HG03060 (cell line): Measurements from ENCODE around the gene TIAL1.

Experiments
- ATAC-seq: cut with Tn5 transposase; IDR thresholded peaks from one replicate; pipeline ENCODE4 v1.9.1; 2021; ENCODE audit warnings: low read depth, moderate number of reproducible peaks; ENCODE audit not compliant: unreplicated experiment

TIAL1 gene

GRCh38 chr10:119555178-119555784 lies 41.5 kb downstream of the TIAL1 start:
- no peak for ATAC-seq

DNA sequence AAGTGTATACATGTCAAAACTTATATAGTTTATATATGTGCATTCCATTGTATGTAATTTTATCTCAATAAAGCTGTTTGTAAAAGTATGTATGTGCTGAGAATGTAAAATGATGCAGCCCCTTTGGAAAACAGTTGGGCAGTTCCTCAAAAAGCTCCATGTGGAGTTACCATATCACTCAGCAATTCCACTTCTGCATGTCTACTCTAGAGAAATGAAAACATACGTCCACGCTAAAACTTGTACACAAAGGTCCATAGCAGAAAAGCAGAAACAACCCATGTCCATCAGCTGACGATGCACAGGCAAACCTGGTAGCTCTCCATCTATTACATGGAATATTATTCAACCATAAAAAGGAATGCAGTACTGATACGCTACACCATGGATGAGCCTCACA lies 45.9 kb downstream of the TIAL1 start:
- no peak for ATAC-seq

- ATAC-seq = no peak
These were observed 47.3 kb downstream of the TIAL1 start for GRCh38 chr10:119549247-119549999.

DNA sequence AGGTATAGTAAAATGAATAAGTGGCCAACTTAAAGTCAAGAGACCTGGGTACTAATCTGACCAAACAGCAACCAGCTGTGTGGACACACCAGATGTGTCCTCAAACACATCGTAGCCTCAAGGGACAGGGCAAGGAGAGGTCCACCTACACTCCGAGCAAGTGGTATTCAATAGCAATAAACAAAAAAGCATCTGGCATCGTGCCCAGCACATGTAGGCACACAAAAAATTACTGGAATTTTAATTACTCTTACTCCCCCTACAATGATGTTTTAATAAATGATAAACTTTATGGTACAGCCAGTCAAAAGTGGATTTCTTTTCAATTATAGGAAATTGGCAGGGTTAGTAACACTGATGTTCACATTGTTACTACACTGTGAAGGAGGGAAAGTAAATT lies 50.8 kb downstream of the TIAL1 start:
- ATAC-seq = no peak

DNA sequence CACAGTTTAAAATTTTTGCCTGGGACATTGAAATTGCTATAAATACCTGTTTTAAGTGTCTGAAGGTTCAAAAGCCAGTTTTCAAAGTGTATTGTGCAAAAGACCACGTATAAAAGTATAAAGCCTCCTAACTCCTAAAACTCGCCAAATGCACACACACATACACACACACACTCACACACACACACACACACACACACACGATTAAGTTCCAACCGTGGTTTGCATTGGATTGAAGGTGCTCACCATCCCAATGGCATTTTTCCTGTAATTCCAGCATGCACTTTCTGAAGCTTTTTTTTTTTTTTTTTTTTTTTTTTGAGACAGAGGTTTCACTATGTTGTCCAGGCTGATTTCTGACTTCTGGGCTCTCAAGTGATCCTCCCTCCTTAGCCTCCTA lies 51.5 kb downstream of the TIAL1 start:
- no peak for ATAC-seq

- ATAC-seq = no peak
These were observed 52.7 kb downstream of the TIAL1 start for GRCh38 chr10:119543814-119544642.

- ATAC-seq = no peak
These were observed 53.6 kb downstream of the TIAL1 start for GRCh38 chr10:119542988-119543813.

DNA sequence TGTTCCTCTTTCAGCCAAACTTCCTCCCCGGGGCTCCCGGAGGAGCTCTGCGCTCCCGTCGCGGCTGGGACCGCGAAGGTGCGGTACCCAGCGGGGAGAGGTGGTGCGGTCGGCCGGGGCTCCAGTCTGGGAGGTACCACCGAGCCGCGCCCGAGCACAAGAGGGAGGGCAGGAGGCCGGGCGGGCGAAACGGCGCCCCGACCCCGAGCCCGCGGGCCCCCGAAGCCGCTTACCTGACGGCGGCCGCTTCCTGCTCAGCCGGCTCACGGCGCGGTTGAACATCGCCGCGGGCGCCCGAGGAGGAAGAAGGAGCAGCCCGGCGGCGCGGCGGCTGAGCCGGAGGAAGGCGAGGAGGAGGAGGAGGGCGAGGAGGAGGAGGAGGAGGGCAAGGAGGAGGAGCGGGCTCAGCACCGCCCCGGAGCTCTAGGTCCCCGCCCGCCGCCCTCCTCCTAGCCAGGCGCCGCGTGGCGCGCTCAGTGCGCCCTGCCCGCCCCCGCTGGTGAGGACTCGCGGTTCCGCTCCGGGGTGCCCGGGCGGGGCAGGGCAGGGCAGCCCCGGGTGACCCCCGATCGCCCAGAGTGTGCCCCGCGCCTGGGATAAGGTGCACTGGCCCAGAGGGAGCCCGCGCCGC lies 54.3 kb downstream of the TIAL1 start, which contains the start of gene RGS10:
Gene RGS10 (minus strand): TSS at position 363 of the 631 bp plus-strand sequence. CDS start 81 bp downstream, at position 282.
- no peak for ATAC-seq

DNA sequence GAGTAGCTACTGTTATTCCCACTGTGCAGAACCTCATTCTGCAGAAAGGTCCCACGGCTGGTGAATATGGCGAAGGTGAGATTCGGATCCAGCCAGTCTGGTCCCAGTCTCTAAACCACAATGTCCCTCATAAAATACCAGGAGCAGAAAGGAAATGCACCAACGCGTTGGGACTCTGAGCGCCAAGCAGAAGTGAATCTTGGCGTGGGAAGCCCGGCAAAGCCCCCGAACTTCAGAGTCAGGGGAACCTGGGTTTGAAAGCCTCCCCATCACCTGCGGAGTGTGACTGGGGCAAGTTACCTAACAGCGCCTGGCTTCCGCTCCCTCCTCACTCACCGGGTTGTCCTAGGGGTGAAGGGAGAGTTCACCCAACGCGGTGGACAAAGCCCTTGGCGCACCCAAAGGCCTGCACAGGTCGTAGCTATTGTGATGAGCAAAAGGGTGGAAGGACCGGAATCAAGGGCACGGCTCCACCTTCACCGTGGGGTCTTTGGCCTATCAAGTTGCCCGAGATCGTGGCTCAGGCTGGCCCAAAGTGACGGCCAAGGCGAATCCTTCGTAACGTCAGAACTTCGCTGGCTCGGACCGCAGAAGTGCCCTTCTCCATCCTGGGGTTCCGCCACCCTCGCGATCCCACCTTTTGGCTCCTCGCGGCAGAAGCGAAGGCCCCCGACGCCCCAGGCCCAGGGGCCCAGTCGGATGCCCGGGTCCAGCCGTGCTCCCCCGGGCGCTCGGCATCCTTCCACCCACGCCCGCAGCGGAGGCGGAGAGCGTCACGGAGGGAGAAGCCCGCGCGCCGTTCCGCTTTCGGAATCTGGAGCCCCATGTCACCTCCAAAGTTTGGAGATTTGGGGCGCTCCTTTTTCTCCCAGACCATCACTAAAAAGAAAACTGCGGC lies 55.1 kb downstream of the TIAL1 start:
- ATAC-seq = no peak

DNA sequence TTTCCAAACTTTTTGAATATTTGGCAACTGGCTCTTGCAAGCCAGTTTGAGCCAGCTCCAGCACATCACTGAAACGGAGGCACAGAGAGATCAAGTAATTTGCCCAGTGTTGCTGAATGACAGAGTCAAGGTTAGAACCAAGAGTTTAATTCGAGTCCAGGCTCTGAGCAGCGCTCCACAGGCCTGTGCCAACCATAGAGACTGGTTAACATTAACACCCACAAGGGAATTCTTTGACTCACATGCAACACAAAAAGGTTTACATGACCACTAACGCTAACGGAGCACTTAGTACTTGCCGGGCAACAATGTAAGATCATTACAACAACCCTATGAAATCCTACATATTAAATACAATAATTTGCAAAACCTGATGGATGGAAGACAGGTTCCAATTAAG lies 55.7 kb downstream of the TIAL1 start:
- ATAC-seq = no peak

GRCh38 chr10:119540038-119540437 lies 56.7 kb downstream of the TIAL1 start:
- ATAC-seq = no peak

- no peak for ATAC-seq
These were observed 57.4 kb downstream of the TIAL1 start for GRCh38 chr10:119539359-119539825.

- ATAC-seq = no peak
These were observed 58.0 kb downstream of the TIAL1 start for GRCh38 chr10:119538632-119539358.

- no peak for ATAC-seq
These were observed 58.7 kb downstream of the TIAL1 start for GRCh38 chr10:119537953-119538630.

DNA sequence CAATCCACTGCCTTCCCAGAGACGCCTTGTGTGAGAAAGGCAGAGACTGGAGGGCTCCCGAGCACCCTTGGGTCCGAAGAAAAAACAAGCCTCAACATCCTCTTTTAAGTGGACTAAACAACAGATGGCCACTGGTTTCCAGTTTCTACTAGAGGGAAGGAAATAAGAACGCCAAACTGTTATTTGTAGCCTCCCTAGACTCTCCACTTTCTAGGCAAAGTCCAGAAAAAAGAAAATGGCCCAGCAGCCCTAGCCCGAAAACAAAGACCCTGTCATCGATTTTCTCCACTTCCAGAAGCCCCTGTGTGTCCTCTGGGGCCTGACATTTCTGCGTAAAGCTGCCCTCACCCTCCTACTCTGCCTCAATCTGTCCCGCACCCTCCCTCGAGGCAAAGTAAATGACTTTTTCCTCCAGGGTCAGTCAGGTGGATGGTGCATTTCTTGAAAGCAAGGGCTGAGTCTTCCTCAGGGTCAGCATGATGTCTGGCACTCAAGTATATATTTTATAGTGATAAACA lies 60.2 kb downstream of the TIAL1 start:
- no peak for ATAC-seq

DNA sequence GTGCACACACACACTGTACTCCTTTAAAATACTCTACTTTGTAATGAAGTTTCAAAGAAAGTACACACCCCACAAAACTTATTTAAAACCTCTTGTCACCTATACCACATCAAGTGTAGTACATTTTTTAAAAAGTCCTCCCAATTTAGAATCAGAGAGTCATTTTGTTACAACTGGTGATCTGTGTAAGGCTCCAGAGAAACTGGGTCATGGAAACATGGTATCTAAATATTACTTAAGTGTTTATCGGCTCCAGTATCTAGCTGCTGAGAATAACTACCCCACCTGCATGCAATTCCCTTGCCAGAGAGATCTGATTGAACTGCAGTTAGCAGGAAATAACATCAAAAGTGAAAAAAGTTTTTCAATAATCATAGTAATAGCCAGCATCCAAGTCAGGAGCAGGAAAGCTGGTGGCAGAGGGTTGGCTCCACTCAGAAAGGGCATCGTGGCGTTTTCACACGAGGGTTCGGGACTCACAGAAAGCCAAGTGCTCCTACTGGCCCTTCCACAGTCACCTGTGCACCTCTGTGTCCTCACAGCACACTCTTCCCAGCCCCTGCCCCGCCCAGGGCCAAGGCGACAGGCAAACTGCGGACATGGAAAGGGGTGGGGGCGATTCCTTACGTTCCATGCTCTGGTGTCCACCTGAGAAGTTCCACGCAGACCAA lies 60.8 kb downstream of the TIAL1 start:
- ATAC-seq = no peak

GRCh38 chr10:119535305-119535704 lies 61.5 kb downstream of the TIAL1 start:
- no peak for ATAC-seq
